Prostate gland (tissue), 2 donors: ENCODE data around the gene FGFBP2. TPM values are rescaled to one million over a fixed set of nuclear protein-coding genes. Genes with fewer than 3 reads are reported as not detected.

ENCODE experiments used
- DNase-seq: peaks from one replicate; pipeline ENCODE4 v3.0.0-alpha.2; 2019; ENCODE audit warnings: low spot score
- H3K27ac ChIP-seq, 2 donors: fragments of 200-600 bp; sonication (generic); 2 replicates each; pipeline ENCODE4 v1.5.1; 2017 to 2019
- H3K27me3 ChIP-seq: fragments of 200-600 bp; sonication (generic); replicated peaks from 2 replicates; pipeline ENCODE4 v1.5.1; 2019; ENCODE audit not compliant: insufficient read depth
- H3K36me3 ChIP-seq, 2 donors: fragments of 200-600 bp; sonication (generic); 1 replicate in 1 of 2; 2 replicates in 1 of 2; pipeline versions ENCODE4 v1.5.1 to v1.8.1; 2017 to 2019
- H3K4me1 ChIP-seq: fragments of 200-600 bp; sonication (generic); replicated peaks from 2 replicates; pipeline ENCODE4 v1.5.1; 2019
- H3K4me3 ChIP-seq, 2 donors: fragments of 200-600 bp; sonication (generic); 2 replicates each; pipeline ENCODE4 v1.5.1; 2017 to 2019
- H3K9me3 ChIP-seq: fragments of 200-600 bp; sonication (generic); 2 replicates; pipeline ENCODE4 v1.5.1; 2017
- POLR2A ChIP-seq: fragments of 450-650 bp; IDR thresholded peaks from one replicate; pipeline ENCODE4 v1.6.1; 2016; ENCODE audit warnings: antibody characterized with exemption, mild to moderate bottlenecking
- POLR2AphosphoS5 ChIP-seq: sonication (generic); formaldehyde crosslinking; IDR thresholded peaks from one replicate; pipeline ENCODE4 v1.6.1; 2017; ENCODE audit warnings: antibody characterized with exemption
- WGBS: methylation state at CpG from one replicate; pipeline ENCODE4 v1.1.5; 2018; 5-methylcytosine and 5-hydroxymethylcytosine counted together
- intact Hi-C: fragments of 100-400 bp; cut with DNase I; formaldehyde crosslinking; loops from one replicate; pipeline ENCODE4 v1.14.2; 2022
- total RNA-seq, 2 donors: library from RNA; depleted of rRNA; stranded (reverse); fragments of >200 nt; gene quantifications; one replicate each; pipeline ENCODE4 v1.1.0, GENCODE V29; 2016
- TF ChIP-seq, protein P1 (sequence below), 4 experiments: fragments of 200-600 bp in 2 of 4; fragments of 450-650 bp in 2 of 4; sonication (generic) in 2 of 4; IDR thresholded peaks; 1 replicate in 3 of 4; 2 replicates in 1 of 4; pipeline ENCODE4 v1.5.1; 2016 to 2019; ENCODE audit warnings: antibody characterized with exemption in 4 of 4, mild to moderate bottlenecking in 2 of 4, moderate library complexity in 2 of 4

The FGFBP2 gene
- total RNA-seq, 2 donors from 2014 or later: 78.8 TPM; not detected in 1

DNA sequence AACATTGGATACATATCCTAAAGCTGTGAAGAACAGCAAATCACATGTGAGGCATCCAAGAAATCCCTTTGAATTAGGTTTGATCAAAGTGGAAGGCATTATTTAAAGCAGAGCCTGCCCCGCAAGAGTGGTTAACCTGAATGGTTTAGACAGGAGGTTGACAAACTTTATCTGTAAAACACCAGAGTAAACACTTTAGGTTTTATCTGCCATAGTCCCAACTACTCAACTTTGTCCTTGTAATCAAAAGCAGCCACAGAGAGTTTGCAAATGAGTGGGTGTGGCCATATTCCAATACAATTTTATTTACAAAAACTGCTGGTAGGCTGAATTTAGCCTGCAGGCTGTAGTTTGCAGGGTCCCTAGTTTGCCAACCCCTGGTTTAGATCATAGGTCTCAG, 25.2 kb upstream of the FGFBP2 start:
- Histone ChIP-seq H3K27ac (no peak overlapping the region), H3K9me3 (no peaks in the 10 kb centered on the region), H3K4me1 (no peaks in the 10 kb centered on the region), H3K36me3 (no peaks in the 10 kb centered on the region), H3K4me3 (no peak overlapping the region), H3K27me3 (no peaks in the 10 kb centered on the region)
- WGBS: 90% methylated on average over 1 of the region's 1 CpG
- intact Hi-C loops: no loop called here
- no peak for DNase-seq
- TF ChIP-seq POLR2A: no peak
- no peak for TF ChIP-seq POLR2AphosphoS5
- TF ChIP-seq, protein P1, sequence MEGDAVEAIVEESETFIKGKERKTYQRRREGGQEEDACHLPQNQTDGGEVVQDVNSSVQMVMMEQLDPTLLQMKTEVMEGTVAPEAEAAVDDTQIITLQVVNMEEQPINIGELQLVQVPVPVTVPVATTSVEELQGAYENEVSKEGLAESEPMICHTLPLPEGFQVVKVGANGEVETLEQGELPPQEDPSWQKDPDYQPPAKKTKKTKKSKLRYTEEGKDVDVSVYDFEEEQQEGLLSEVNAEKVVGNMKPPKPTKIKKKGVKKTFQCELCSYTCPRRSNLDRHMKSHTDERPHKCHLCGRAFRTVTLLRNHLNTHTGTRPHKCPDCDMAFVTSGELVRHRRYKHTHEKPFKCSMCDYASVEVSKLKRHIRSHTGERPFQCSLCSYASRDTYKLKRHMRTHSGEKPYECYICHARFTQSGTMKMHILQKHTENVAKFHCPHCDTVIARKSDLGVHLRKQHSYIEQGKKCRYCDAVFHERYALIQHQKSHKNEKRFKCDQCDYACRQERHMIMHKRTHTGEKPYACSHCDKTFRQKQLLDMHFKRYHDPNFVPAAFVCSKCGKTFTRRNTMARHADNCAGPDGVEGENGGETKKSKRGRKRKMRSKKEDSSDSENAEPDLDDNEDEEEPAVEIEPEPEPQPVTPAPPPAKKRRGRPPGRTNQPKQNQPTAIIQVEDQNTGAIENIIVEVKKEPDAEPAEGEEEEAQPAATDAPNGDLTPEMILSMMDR (IDR thresholded peaks at IDR 0.05): no peak

DNA sequence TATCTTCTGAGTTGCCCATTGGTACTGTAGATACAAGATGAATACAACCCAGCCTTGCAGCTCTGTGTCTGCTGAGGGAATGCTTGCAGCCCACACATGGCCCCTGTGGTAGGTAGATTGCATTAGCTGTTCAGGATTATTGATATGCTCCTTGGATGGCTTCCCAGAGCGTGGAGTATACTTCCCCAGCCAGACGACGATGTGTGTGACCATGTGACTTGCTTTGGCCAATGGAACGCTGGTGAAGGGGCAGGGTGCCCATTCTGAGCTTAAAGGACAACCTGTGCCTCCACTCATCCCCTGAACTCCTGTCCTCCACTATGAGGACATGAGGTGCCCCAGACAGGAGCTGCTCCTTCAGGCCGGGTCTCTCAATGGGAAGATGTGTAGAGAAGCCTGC, 23.9 kb upstream of the FGFBP2 start:
- H3K27ac ChIP-seq: no peak overlapping the region
- 74% methylated on average over 5 of the region's 5 CpGs for WGBS
- no peaks in the 10 kb centered on the region for H3K27me3 ChIP-seq
- H3K36me3 ChIP-seq: no peaks in the 10 kb centered on the region
- no peaks in the 10 kb centered on the region for H3K4me1 ChIP-seq
- H3K9me3 ChIP-seq: no peaks in the 10 kb centered on the region
- intact Hi-C loops: no loop called here
- DNase-seq: no peak
- no peak for TF ChIP-seq POLR2A
- TF ChIP-seq, protein P1 (IDR thresholded peaks at IDR 0.05): no peak
- no peak for TF ChIP-seq POLR2AphosphoS5
- no peak overlapping the region for H3K4me3 ChIP-seq

DNA sequence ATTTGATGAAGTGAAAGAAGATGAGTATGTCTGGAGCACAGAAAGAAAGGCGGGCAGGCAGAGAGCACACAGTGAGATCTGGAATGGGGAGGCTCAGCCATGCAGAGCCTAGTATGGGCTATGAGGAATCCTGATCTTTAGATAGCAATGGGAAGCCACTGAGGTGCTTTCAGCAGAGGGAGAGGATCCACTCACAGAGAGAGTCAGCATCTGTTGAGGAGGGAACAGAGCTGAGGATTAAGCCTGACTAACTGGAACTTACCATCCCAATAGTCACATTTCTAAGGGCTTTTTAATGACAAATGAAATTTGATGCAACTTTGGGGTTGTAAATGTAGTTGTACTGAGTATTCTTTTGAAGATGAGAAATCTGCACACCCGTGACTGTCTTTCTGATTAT, 20.6 kb upstream of the FGFBP2 start:
- Histone ChIP-seq H3K4me3 (no peak overlapping the region), H3K27ac (no peak overlapping the region), H3K36me3 (no peaks in the 10 kb centered on the region), H3K4me1 (no peaks in the 10 kb centered on the region), H3K27me3 (no peaks in the 10 kb centered on the region), H3K9me3 (no peaks in the 10 kb centered on the region)
- WGBS: 71% methylated on average over 2 of the region's 2 CpGs
- intact Hi-C loops: no loop called here
- TF ChIP-seq POLR2AphosphoS5 (no peak), POLR2A (no peak)
- TF ChIP-seq, protein P1 (IDR thresholded peaks at IDR 0.05): no peak
- DNase-seq: no peak

DNA sequence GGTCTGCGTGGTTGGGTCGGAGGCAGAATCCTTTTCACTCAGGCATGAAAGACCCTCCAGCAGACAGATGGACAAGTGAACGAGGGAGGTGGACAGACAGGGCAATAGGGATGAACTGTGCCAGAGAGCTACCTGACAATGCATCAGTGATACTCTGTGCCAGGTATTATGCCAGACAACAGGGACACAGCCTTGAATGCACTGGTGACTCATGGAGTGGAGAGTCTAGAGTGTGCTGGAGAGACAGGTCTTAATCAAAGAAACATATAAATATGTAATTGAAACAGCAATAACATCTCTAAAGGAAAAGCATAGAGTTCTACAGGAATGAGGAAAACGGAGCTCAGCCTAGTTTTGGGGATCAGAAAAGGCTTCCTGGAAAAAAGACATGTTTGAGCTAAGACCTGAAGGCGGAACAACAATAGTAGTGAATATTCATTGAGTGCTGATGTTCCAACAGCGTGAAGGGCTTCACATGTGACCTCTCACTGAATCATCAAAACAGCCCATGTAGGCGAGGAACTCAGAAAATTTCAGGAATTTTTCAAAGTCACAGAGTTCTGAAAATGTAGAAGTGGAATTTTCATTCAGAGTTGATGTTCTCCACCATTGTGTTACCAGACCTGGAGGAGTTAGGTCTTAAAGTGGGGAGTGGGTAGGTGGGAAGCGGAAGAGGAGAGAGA, 20.0 kb upstream of the FGFBP2 start:
- Histone ChIP-seq H3K27ac (no peak overlapping the region), H3K36me3 (no peaks in the 10 kb centered on the region), H3K4me1 (no peaks in the 10 kb centered on the region), H3K4me3 (no peak overlapping the region), H3K27me3 (no peaks in the 10 kb centered on the region), H3K9me3 (no peaks in the 10 kb centered on the region)
- intact Hi-C loops: no loop called here
- TF ChIP-seq, protein P1 (IDR thresholded peaks at IDR 0.05): no peak
- no peak for TF ChIP-seq POLR2A
- TF ChIP-seq POLR2AphosphoS5: no peak
- WGBS: 93% methylated on average over 8 of the region's 8 CpGs
- DNase-seq: no peak
